Gastrocnemius medialis (tissue), 4 donors: ENCODE measurements around the gene MBNL1. TPM values are rescaled to one million over a fixed set of nuclear protein-coding genes. Genes with fewer than 3 reads are reported as not detected.
"Not testable (repeated sequence)": the region's sequence is repeated elsewhere in the genome, so short reads cannot be mapped to it uniquely, and the experiment has no call there.

Source experiments
- ATAC-seq, 2 donors: fragments of 150-250 bp; one replicate each; pipeline ENCODE4 v1.9.1; 2016
- DNase-seq, 2 donors: peaks; one replicate each; pipeline ENCODE4 v3.0.0-alpha.2; 2019
- H3K27ac ChIP-seq, 4 donors: fragments of 200-600 bp; sonication (generic); 1 replicate in 1 of 4; 2 replicates in 3 of 4; pipeline ENCODE4 v1.5.1; 2016 to 2018; ENCODE audit warnings: mild to moderate bottlenecking in 2 of 4, moderate library complexity in 1 of 4
- H3K27me3 ChIP-seq, 3 donors: fragments of 200-600 bp; sonication (generic) in 2 of 3; 1 replicate in 1 of 3; 2 replicates in 2 of 3; pipeline versions ENCODE4 v1.5.1 to v1.6.0; 2016 to 2019; ENCODE audit warnings: mild to moderate bottlenecking in 1 of 3, moderate library complexity in 1 of 3
- H3K36me3 ChIP-seq, 2 donors: fragments of 200-600 bp; sonication (generic) in 1 of 2; one replicate each; pipeline ENCODE4 v1.5.1; 2017 to 2018
- H3K4me1 ChIP-seq, 2 donors: fragments of 200-600 bp; sonication (generic) in 1 of 2; one replicate each; pipeline ENCODE4 v1.5.1; 2016 to 2017; ENCODE audit warnings: mild to moderate bottlenecking in 2 of 2
- H3K4me3 ChIP-seq, 4 donors: fragments of 200-600 bp; sonication (generic) in 3 of 4; 1 replicate in 1 of 4; 2 replicates in 3 of 4; pipeline ENCODE4 v1.5.1; 2016 to 2019; ENCODE audit warnings: mild to moderate bottlenecking in 2 of 4
- H3K9me3 ChIP-seq, 3 donors: fragments of 200-600 bp; sonication (generic) in 2 of 3; 1 replicate in 1 of 3; 2 replicates in 2 of 3; pipeline ENCODE4 v1.5.1; 2016 to 2019
- POLR2A ChIP-seq, 2 donors: fragments of 450-650 bp; IDR thresholded peaks; one replicate each; pipeline ENCODE4 v1.6.1; 2017; ENCODE audit warnings: antibody characterized with exemption in 2 of 2, mild to moderate bottlenecking in 2 of 2, moderate library complexity in 2 of 2
- in situ Hi-C, 4 donors: fragments of 200-750 bp; cut with MboI; loops; one replicate each; pipeline versions ENCODE4 v1.15.0 to v1.8.0; 2017; ENCODE audit warnings: low sequenced_read_pairs in 4 of 4
- intact Hi-C: fragments of 100-400 bp; cut with DNase I; formaldehyde crosslinking; loops from one replicate; pipeline ENCODE4 v1.15.1; 2023; ENCODE audit warnings: low total_unique reads
- total RNA-seq, 4 donors: library from RNA; depleted of rRNA; stranded (reverse); fragments of >200 nt; gene quantifications; one replicate each; pipeline versions ENCODE4 v1.1.0 to v1.2.3, GENCODE V29; 2016
- TF ChIP-seq, protein P1 (sequence below), 5 experiments: fragments of 450-650 bp in 3 of 5; fragments of 200-600 bp in 2 of 5; sonication (generic) in 2 of 5; IDR thresholded peaks in 4 of 5; conservative IDR thresholded peaks in 1 of 5; 1 replicate in 4 of 5; 2 replicates in 1 of 5; pipeline ENCODE4 v1.5.1; 2016 to 2019; ENCODE audit warnings: antibody characterized with exemption in 5 of 5, mild to moderate bottlenecking in 3 of 5, moderate library complexity in 3 of 5

Gene MBNL1
- total RNA-seq, 4 donors from 2014 or later: 519 to 597 (median 557) TPM

- intact Hi-C loops (no loop called here), in situ Hi-C loops (no loop called here)
- Histone ChIP-seq H3K27ac (peak overlapping the region; percentile 80 to 95 (median 86)), H3K36me3 (peaks cover 0 to 3% of the 10 kb centered on the region in 2 donors), H3K4me1 (peaks cover 92 to 97% of the 10 kb centered on the region in 2 donors), H3K27me3 (no peaks in the 10 kb centered on the region), H3K4me3 (no peak overlapping the region), H3K9me3 (no peaks in the 10 kb centered on the region)
- no peak for DNase-seq
- ATAC-seq: no peak
- TF ChIP-seq, protein P1, sequence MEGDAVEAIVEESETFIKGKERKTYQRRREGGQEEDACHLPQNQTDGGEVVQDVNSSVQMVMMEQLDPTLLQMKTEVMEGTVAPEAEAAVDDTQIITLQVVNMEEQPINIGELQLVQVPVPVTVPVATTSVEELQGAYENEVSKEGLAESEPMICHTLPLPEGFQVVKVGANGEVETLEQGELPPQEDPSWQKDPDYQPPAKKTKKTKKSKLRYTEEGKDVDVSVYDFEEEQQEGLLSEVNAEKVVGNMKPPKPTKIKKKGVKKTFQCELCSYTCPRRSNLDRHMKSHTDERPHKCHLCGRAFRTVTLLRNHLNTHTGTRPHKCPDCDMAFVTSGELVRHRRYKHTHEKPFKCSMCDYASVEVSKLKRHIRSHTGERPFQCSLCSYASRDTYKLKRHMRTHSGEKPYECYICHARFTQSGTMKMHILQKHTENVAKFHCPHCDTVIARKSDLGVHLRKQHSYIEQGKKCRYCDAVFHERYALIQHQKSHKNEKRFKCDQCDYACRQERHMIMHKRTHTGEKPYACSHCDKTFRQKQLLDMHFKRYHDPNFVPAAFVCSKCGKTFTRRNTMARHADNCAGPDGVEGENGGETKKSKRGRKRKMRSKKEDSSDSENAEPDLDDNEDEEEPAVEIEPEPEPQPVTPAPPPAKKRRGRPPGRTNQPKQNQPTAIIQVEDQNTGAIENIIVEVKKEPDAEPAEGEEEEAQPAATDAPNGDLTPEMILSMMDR (IDR thresholded peaks at IDR 0.05 in 4 of 5, conservative IDR thresholded peaks at IDR 0.05 in 1 of 5): no peak
- no peak for TF ChIP-seq POLR2A (IDR thresholded peaks at IDR 0.05)
Measured at GRCh38 chr3:152335273-152335672, 66.5 kb downstream of the MBNL1 start.

GRCh38 chr3:152337337-152337736 lies 68.6 kb downstream of the MBNL1 start:
- intact Hi-C loops, H3K9me3 ChIP-seq, H3K36me3 ChIP-seq, H3K4me3 ChIP-seq, in situ Hi-C loops, H3K27me3 ChIP-seq: not testable (repeated sequence)
- Histone ChIP-seq H3K27ac (peak overlapping the region; percentile 80 to 95 (median 86)), H3K4me1 (peaks cover 94 to 97% of the 10 kb centered on the region in 2 donors)
- DNase-seq: peak in 1 of 2 donors; percentile 70
- ATAC-seq: peak in 1 of 2 donors; percentile 47

DNA sequence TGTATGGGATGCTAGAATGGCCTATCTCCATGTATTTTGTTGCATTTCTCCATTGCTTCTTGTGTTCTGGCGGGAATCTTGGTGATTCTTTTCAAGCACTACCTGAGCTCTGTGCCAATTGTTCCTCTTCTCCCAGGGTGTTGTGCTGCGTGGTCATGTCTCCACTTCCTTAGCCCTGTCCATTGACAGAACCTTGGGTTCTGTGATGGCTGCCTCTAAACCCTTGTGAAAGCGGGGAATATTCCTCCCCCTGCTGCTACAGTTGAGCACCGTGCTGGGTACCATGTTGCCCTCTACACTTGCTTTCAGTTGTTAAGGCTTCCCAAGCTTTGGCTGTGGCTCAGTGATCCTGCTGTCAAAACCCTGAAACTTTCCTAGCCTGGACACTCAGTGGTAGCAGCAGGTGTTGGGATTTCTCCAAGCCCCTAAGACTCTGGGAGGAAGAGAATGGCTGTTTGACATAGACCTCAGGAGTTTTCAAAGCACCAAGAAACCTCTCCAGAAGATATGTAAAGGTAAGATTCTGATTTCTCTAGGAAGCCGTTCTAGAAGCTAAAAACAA lies 69.5 kb downstream of the MBNL1 start:
- H3K27ac ChIP-seq: peak overlapping the region; percentile 80 to 95 (median 86)

GRCh38 chr3:152339881-152340505 lies 71.3 kb downstream of the MBNL1 start:
- in situ Hi-C loops: no loop called here
- Histone ChIP-seq H3K4me3 (peak overlapping the region in 1 of 4 donors; percentile 24), H3K27me3 (no peaks in the 10 kb centered on the region), H3K4me1 (peaks cover 94 to 97% of the 10 kb centered on the region in 2 donors), H3K27ac (peak overlapping the region; percentile 80 to 95 (median 86)), H3K9me3 (no peaks in the 10 kb centered on the region), H3K36me3 (peaks cover 0 to 8% of the 10 kb centered on the region in 2 donors)
- intact Hi-C loops: no loop called here
- ATAC-seq (no peak), DNase-seq (no peak)
- TF ChIP-seq POLR2A (IDR thresholded peaks at IDR 0.05): no peak
- TF ChIP-seq, protein P1 (IDR thresholded peaks at IDR 0.05 in 4 of 5, conservative IDR thresholded peaks at IDR 0.05 in 1 of 5): no peak

More for the DNA sequence above, 69.5 kb downstream of the MBNL1 start:
- H3K4me3 ChIP-seq: peak overlapping the region in 1 of 4 donors; percentile 30
- H3K27me3 ChIP-seq: no peaks in the 10 kb centered on the region
- ATAC-seq (peak in 1 of 2 donors; percentile 53), DNase-seq (peak in 1 of 2 donors; percentile 32)
- intact Hi-C loops: no loop called here
- peaks cover 94 to 97% of the 10 kb centered on the region in 2 donors for H3K4me1 ChIP-seq
- H3K9me3 ChIP-seq: no peaks in the 10 kb centered on the region
- peaks cover 0 to 8% of the 10 kb centered on the region in 2 donors for H3K36me3 ChIP-seq
- no peak for TF ChIP-seq POLR2A (IDR thresholded peaks at IDR 0.05)
- TF ChIP-seq, protein P1 (IDR thresholded peaks at IDR 0.05 in 4 of 5, conservative IDR thresholded peaks at IDR 0.05 in 1 of 5): no peak
- in situ Hi-C loops: no loop called here

DNA sequence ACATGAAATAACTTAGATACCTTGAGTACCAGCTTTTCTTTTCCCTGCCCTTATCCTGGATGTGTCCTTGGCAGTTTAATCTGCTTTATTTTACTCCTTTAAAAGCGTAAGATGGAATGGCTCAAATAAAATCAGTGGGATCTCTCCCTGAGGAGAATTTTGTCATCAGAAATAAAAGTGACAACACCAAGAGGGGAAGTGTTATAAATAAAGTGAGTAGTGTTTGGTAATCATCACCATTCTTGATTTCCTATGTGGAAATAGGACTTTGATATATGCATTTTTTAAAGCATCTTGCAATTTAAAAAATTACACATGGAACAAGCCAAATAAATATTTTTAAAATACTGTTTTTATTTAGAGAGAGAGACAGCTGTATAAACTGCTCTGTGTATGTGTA lies 76.5 kb downstream of the MBNL1 start:
- in situ Hi-C loops: no loop called here
- no peak for DNase-seq
- TF ChIP-seq, protein P1 (IDR thresholded peaks at IDR 0.05 in 4 of 5, conservative IDR thresholded peaks at IDR 0.05 in 1 of 5): no peak
- no peak for TF ChIP-seq POLR2A (IDR thresholded peaks at IDR 0.05)
- no peaks in the 10 kb centered on the region for H3K9me3 ChIP-seq
- peaks cover 97 to 98% of the 10 kb centered on the region in 2 donors for H3K4me1 ChIP-seq
- intact Hi-C loops: loop anchor here (5.0 kb wide), 1 partner anchor 67 kb away; no protein-coding TSS in a partner anchor
- peak overlapping the region; percentile 71 to 95 (median 86) for H3K27ac ChIP-seq
- ATAC-seq: no peak
- H3K4me3 ChIP-seq: no peak overlapping the region
- H3K36me3 ChIP-seq: peaks cover 0 to 6% of the 10 kb centered on the region in 2 donors
- H3K27me3 ChIP-seq: no peaks in the 10 kb centered on the region
